HG03097 (cell line): ENCODE measurements around the gene CLEC11A.
"Not testable (repeated sequence)": the region's sequence is repeated elsewhere in the genome, so short reads cannot be mapped to it uniquely, and the experiment has no call there.

Experiments
- ATAC-seq: cut with Tn5 transposase; IDR thresholded peaks from one replicate; pipeline ENCODE4 v1.9.1; 2021; ENCODE audit not compliant: unreplicated experiment, low FRiP score

The CLEC11A gene

DNA sequence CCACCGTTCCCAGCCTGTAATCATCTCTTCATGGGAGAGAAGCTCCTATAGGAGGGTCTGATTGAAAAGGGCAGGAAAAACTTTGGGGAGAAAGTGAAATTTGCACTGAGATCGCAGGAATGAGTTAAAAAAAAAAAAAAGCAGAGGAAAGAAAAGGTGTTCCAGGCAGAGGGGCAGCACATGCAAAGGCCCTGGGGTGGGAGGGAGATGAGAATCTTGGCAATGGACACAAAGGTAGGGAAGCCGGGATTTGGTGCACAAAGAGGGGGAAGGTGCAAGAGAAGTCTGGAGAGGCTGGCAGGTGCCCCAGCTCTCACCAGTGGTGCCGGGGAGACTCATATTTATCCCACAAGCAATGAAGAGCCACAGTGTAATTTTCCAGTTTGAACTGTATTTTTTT is 30.7 kb downstream of the CLEC11A start:
- ATAC-seq: no peak

DNA sequence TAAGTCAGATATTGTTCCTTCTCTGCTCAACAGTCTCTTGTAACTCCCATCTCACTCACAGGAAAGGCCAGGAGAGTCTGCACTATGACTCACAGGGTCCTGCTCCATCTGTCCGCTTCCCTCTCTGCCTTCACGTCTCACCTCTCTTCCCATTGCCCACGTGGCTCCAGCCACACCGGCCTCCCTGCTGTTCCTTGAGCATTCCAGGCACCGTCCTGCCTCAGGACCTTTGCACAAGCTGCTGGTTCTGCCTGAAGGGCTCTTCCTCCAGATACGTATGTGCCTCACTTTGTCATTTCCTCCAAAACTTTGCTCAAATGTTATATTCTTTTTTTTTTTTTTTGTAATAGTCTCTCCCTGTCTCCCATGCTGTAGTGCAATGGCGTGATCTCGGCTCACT is 33.1 kb downstream of the CLEC11A start:
- ATAC-seq: not testable (repeated sequence)

GRCh38 chr19:50757624-50758023 is 34.5 kb downstream of the CLEC11A start:
- ATAC-seq: not testable (repeated sequence)

- ATAC-seq: not testable (repeated sequence)
These were observed 35.9 kb downstream of the CLEC11A start for GRCh38 chr19:50759076-50759475.

DNA sequence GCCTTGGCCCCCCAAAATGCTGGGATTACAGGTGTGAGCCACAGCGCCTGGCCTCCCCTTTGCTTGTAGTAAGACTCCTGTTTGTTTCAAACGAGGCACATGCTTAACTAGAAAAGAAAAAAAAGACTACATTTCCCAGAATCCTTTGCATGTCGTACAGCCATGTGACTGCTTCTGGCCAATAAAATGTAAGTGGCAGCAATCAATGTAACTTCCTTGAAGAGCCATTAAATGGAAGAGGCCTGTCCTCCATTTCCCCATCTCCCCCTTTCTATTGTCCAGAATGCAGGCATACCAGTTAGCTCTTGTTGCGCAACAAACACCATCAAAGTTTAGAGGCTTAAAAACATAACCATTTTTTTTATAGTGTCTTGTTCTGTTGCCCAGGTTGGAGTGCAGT is 36.7 kb downstream of the CLEC11A start:
- ATAC-seq: no peak

DNA sequence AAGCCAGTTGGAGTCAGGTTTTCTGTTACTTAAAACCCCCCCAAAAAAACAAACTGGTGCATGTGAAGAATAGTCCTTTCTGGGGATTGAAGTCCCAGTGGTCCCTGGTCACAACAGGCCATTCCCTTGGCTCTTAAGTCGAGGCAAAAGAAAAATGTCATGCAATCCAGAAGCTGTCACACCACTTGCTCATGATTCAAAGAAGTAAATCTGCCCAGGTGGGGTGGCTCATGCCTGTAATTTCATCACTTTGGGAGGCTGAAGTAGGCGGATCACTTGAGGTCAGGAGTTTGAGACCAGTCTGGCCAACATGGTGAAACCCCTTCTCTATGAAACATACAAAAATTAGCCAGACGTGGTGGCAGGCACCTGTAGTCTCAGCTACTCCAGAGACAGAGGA is 38.3 kb downstream of the CLEC11A start:
- ATAC-seq: not testable (repeated sequence)

GRCh38 chr19:50763521-50763920 is 40.4 kb downstream of the CLEC11A start:
- ATAC-seq: not testable (repeated sequence)

DNA sequence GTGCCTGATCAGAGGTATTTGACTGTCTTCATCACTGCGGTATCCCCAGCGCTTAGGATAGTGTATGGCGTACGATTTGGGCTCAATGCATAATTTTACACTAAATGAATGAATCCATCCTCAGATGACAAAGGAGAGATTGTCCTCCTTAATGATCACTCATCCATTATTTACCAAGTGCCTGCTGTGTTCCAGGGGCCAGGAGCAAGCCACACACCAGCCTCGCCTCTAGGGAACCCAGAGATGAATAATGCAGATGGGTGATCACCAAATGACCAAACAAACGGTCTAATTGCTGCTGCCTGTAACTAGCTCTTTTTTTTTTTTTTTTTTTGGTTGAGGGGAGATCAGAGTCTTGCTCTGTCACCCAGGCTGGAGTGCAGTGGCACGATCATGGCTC is 41.2 kb downstream of the CLEC11A start:
- no peak for ATAC-seq

DNA sequence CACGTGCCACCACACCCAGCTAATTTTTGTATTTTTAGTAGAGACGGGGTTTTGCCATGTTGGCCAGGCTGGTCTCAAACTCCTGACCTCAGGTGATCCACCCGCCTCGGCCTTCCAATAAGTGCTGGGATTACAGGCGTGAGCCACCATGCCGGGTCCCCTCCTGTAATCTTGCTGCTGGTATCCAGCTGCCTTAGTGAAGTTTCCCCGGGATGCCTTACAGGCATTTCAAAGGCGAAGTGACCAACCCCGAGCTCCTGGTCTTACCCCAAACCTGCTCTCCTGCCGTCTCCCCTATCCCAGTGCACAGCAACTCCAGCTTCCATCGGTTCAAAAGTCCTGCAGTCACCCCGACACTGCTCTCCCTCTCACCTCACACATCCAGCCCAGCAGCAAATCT is 43.6 kb downstream of the CLEC11A start:
- not testable (repeated sequence) for ATAC-seq

DNA sequence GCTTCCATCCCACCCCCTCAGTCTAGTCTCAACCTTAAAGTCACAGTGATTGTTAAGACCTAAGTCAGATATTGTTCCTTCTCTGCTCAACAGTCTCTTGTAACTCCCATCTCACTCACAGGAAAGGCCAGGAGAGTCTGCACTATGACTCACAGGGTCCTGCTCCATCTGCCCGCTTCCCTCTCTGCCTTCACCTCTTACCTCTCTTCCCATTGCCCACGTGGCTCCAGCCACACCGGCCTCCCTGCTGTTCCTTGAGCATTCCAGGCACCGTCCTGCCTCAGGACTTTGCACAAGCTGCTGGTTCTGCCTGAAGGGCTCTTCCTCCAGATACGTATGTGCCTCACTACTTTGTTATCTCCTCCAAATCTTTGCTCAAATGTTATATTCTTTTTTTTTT is 44.1 kb downstream of the CLEC11A start:
- ATAC-seq: not testable (repeated sequence)

DNA sequence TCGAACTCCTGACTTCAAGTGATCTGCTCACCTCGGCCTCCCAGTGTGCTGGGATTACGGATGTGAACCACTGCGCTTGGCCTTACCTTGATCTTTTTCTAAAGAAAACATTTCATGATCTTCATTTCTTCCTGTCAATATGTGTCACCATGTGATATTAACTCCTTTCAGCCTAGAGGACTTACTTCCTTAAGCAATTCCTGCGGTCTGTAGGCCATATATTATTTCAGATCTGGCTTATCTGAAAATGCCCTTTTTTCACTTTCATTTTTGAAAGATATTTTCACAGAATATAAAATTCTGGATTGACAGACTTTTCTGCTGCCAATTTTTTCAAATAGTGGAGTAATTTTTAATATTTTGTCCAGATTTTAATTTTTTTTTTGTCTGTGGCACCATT is 45.1 kb downstream of the CLEC11A start:
- no peak for ATAC-seq

DNA sequence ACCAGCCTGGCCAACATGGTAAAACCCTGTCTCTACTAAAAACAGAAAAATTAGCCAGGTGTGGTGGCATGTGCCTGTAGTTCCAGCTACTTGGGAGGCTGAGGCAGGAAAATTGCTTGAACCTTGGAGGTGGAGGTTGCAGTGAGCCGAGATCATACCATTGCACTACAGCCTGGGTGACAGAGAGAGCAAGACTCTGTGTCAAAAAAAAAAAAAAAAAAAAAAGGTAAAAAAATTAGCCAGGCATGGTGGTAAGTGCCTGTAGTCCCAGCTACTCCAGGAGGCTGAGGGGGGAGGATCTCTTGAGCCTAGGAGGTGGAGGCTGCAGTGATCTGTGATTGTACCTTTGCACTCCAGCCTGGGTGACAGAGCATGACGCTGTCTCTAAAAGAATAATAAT is 47.0 kb downstream of the CLEC11A start, which contains the start of gene GPR32:
TSS of gene GPR32 (plus strand) at position 301 of the 400 bp plus-strand sequence. CDS start 137 bp downstream, outside the sequence.
- ATAC-seq: not testable (repeated sequence)

DNA sequence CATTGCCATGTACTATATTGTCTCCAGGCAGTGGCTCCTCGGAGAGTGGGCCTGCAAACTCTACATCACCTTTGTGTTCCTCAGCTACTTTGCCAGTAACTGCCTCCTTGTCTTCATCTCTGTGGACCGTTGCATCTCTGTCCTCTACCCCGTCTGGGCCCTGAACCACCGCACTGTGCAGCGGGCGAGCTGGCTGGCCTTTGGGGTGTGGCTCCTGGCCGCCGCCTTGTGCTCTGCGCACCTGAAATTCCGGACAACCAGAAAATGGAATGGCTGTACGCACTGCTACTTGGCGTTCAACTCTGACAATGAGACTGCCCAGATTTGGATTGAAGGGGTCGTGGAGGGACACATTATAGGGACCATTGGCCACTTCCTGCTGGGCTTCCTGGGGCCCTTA is 47.7 kb downstream of the CLEC11A start:
- ATAC-seq: no peak

GRCh38 chr19:50772476-50772875 is 49.3 kb downstream of the CLEC11A start:
- no peak for ATAC-seq

DNA sequence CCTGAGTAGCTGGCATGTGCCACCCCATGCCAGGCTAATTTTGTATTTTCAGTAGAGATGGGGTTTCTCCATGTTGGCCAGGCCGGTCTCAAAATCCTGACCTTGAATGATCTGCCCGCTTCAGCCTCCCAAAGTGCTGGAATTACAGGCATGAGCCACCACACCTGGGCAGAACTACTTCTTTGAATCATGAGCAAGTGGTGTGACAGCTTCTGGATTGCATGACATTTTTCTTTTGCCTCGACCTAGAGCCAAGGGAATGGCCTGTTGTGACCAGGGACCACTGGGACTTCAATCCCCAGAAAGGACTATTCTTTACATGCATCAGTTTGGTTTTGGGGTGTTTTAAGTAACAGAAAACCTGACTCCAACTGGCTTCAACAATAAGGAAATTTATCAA is 49.7 kb downstream of the CLEC11A start:
- ATAC-seq: not testable (repeated sequence)

DNA sequence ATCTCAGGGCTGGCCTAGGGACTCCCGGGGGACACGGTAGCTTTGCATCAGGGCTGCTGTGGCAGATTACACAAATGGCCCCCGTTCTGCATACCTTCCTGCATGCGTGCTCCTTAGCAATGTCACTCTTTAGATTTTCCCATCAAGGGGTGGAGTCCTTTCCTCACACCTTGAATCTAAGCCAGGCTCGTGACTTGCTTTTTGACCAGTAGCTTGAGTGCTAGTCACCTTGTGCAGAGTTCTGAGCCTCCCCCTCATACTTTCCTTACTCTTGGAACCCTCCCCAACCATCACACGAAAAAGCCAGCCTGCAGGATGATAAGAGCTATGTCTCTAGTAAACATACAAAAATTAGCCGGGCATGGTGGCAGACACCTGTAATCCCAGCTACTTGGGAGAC is 50.3 kb downstream of the CLEC11A start:
- ATAC-seq: not testable (repeated sequence)
